CD4-positive, alpha-beta T cell treated with Interleukin-4 for 1 hour (primary cell): Measurements from ENCODE around the gene ARHGAP12.

Source experiments
- DNase-seq, 2 donors: peaks; one replicate each; pipeline ENCODE4 v3.0.0-alpha.2; 2020 to 2022

Gene ARHGAP12

GRCh38 chr10:31875608-31876007 lies 53.0 kb downstream of the ARHGAP12 start:
- no peak for DNase-seq

- no peak for DNase-seq
Observed at GRCh38 chr10:31873724-31874123, 54.9 kb downstream of the ARHGAP12 start.

DNA sequence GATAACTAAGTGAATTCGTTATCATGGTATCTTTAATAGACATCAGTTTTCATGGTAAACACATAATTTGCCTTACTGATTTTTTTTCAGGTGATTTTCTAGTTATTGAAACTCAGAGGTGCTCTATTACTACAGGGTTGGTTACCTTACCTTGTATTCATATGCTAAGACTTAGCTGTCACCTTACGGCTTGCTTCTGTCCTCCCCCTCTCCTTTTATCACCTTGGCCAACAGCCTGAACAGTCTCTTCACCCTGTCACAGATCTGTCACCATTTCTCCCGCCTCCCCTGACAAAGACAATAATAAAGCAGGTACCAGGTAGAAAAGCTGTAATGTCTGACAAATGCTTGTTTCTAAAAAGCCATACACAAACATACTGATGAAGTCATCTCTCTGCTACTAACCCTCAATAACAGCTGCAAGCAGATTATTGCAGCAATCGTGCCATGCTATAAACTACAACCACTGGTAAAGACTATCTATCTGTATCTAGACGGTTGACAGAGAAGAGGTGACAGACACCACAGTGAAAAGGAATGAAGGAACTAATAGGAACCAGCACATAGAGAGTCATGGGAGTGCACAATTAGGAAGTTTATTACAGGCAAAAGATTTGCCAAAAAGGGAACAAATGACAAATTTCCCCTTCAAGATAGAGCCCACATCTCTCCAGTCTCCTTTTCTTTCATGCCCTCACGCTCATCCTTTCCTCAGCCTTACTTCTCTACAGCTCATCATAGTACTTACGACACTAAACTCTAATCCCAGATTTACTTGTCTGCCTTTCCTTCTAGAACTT lies 57.2 kb downstream of the ARHGAP12 start:
- DNase-seq = no peak

DNA sequence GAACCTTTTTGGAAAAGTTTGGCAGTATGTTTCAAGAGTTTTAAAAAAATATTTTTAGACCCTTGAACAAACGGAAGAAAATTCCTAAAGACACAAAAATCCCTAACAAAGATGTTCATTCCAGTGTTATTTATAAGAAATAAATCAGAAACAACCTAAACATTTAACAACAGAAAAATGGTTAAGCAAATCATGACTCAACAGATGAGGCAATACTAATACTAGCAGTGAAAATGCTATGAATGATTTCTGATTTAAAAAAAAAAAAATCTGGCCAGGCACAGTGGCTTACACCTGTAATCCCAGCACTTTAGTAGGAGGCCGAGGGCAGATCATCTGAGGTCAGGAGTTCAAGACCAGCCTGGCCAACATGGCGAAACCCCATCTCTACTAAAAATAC lies 61.0 kb downstream of the ARHGAP12 start:
- no peak for DNase-seq

GRCh38 chr10:31866118-31866670 lies 62.4 kb downstream of the ARHGAP12 start:
- DNase-seq = no peak

- DNase-seq = no peak
Observed at GRCh38 chr10:31864834-31865518, 63.7 kb downstream of the ARHGAP12 start.

GRCh38 chr10:31855033-31855432 lies 73.6 kb downstream of the ARHGAP12 start:
- no peak for DNase-seq

DNA sequence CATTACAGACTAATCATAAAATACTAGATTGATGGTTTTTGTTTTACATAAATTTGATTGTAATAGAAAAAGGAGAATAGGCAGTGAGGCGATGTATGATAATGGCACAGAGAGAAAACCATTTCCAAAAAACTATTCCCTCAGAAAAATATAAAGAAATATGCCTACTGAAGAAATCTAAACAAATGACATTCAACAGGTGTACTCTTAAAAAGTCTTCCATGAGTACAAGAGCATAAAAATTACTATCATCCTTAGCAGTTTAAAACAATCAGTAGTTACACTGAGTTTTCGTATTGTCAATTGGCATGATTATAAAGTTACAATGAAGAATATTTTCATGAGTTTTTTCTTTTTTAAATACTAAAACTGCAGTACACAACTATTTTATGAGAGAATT lies 75.0 kb downstream of the ARHGAP12 start:
- DNase-seq = no peak

DNA sequence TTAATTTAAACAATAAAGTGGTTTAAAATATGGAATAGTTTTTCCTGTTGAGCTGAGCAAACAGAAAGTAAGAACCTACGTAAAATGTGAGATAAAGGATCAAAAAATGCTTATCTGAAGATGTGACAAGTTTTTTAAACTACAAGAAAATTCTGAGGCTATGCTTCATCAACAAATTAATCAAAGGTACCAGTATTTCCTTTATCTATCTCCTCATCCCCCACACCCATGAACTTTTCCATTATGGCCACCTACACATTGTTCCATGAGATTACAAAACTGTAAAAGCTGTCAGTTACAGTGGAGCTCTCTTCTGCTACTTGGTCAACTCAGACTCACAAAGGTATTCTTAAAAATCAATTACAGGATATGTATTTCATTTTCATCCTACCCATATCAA lies 77.4 kb downstream of the ARHGAP12 start:
- DNase-seq = no peak

DNA sequence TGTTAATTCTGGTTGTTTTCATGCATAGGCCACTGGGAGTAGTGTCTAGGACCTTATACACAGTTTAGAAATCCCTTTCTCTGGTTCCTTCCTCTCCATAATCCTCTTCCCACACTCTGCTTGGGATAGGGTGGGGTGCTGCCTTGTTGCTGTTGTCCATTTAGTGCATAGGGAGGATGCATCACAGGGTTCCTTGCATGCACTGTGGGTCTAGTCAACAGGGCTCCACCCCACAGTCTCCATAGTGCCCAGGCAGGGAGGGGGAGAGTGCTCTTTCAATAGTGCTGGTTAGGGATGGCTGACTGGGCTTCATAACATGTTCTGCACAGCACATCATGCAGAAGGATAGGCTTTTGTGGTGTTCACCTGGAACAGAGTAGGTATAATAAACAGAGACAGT lies 81.1 kb downstream of the ARHGAP12 start:
- DNase-seq = no peak

DNA sequence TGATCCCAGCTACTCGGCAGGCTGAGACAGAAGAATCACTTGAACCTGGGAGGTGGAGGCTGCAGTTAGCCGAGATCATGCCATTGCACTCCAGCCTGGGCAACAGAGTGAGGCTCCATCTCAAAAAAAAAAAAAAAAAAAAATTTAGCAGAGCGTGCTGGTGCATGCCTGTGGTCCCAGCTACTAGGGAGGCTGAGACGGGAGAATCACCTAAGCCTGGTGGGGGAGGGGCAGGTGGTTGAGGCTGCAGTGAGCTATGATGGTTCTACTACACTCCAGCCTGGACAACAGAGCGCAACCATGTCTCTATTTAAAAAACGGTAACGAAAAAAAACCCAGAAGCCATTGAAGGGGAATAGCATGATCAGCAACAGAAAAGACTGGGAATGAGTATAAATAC lies 89.9 kb downstream of the ARHGAP12 start:
- DNase-seq = no peak

GRCh38 chr10:31838065-31838464 lies 90.6 kb downstream of the ARHGAP12 start:
- no peak for DNase-seq

DNA sequence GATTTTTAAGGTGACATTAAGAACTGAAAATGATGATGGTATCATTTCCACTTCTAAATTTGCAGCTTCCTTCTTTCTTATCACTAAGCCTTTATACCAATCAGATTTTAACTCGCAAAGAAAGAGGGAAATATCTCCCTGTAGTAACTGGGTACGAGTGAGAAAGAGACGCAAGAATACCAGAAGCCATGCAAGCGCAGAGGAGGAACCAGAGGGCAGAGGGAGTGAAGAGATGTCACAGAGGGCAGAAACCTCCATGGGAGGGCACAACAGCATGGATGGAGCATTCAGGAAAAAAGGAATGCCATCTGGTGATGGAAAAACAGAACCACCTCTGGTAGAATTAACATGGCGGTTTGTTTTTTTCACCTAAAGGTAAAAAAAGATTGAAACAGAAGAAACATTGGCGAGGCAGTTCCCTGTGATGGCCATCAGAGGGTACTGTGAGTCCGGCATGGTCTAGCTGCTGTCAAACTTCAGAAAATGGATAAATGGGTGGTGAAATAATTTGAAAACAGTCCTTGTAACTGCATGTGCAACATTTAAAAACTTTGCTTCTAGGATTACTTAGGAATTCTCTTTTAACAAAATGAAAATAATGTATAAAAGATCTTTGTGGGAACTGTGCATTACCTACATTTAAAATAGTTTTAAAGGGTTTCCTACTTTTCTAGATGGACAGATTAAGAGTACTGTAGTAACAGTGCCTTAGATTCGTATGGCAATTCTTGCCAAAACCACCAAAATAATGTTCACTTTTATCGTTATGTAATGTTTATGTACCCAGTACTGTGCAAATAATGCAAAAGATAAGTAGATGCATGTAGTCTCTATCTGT lies 91.8 kb downstream of the ARHGAP12 start:
- DNase-seq = no peak

DNA sequence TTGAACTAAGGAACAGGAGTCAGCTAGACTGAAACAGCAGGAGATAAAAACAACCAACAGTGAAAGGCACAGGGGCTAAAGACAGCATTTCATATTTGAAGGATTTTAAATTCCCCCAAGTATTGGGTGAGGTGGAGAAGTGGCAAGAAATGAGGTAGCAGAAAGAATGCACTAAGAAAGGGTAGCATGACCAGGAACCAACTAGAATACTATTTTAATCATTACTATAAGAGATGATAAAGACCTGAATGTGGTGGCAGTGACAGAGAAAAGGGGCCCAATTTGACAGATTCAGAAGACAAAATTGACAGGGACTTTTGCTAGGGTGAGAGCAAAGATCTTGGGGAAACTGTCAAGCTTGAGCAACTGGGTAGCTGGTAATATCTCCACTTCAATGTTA lies 94.9 kb downstream of the ARHGAP12 start:
- DNase-seq = no peak

DNA sequence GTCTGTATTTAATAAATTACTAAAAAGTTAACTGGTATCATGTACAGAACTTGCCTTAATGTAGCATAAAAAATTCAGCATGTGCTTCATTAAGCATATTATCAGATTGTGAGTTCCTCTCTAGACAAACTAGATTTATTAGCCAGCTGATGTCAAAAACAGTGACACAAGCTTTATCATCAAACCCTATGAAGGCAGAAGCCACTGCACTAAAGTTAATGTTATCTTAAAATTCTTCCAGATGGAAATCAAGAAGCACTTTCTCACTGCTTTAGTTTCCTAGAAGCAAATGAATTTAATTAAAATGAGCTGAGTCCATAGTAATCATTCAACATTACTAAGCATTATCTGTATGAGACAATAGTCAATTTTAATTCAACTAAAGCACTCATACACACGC lies 96.4 kb downstream of the ARHGAP12 start:
- DNase-seq = no peak

DNA sequence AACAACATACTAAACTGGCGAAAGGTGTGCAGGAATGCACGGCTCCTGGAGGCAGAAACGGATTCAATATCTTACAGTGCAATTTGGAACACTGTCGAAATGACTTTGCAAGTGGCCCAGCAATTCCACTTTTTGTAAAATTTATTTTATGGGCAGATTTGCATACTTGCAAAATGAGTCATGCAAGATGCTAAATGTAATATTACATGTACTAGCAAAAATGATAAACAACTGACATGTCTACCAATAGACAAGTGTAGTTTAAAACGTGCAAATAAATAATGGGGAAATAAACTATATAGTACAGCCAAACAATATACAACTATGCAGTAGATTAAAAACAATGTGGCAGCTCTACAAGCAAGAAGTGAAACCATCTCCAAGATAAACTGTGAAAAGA lies 97.7 kb downstream of the ARHGAP12 start:
- no peak for DNase-seq

GRCh38 chr10:31829776-31830175 lies 98.9 kb downstream of the ARHGAP12 start:
- no peak for DNase-seq

GRCh38 chr10:31823358-31823757 lies 105.3 kb downstream of the ARHGAP12 start:
- DNase-seq = no peak

- DNase-seq = no peak
Observed at GRCh38 chr10:31822616-31823318, 105.9 kb downstream of the ARHGAP12 start.

- no peak for DNase-seq
Observed at GRCh38 chr10:31822150-31822549, 106.5 kb downstream of the ARHGAP12 start.

DNA sequence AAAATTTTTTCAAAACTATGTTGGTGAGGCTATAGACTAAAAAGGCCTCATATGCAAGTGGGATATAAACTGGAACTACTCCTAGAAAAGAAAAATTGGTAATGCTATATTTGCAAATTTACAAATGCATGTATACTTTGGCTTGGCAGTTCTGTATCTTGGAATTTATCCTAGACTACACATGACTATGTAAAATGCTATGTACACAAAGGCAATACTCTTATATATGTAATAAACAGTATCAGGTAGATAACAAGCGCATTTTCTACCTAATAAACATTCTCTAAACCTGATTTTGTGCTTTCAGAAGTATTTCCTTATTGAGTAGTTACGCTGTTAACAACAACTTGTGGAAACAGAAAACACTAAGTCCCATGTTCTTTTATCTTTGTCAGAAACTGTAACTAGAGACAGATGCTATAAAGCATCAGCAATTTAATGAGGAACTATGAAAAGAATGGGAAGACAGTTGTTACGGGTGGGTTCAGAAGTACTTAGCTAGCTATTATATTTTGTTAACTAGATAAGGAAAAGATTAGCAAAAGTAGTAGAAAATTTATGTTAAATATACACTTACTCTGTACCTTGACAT lies 107.8 kb downstream of the ARHGAP12 start:
- no peak for DNase-seq

DNA sequence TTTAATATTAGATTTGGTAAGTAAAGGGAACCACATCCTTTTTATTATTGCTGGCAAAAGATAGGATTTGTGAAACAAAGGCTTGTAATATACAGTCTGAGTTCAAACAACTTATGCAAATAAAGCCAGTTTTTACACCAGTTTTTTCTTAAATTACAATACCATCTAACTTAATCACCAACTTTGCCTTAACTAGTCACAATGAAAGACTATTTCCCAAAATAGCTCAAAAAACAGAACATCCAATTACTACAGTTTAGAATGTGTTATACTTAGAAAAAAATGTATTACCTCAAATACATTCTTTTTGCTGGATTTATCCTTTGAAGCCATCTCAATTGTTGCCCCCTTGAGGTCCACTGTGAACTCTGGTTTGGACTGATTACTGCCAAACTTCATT lies 108.5 kb downstream of the ARHGAP12 start:
- DNase-seq = no peak
